LoVo (cell line): ENCODE results near the gene SAPCD2.
"Not testable (repeated sequence)": the region's sequence is repeated elsewhere in the genome, so short reads cannot be mapped to it uniquely, and the experiment has no call there.

Experiments used
- DNase-seq: peaks from one replicate; pipeline ENCODE4 v3.0.0-alpha.2; 2016; ENCODE audit warnings: low spot score

Gene SAPCD2

GRCh38 chr9:137048655-137049543, 21.5 kb downstream of the SAPCD2 start:
- DNase-seq, result no peak

- peak; percentile 88 for DNase-seq
Observed at GRCh38 chr9:137046088-137046787, 24.1 kb downstream of the SAPCD2 start, which contains the start of gene NPDC1. Gene NPDC1, minus strand, starts transcription at chr9:137046177. Its CDS starts 188 bp downstream, at chr9:137045989.

DNA sequence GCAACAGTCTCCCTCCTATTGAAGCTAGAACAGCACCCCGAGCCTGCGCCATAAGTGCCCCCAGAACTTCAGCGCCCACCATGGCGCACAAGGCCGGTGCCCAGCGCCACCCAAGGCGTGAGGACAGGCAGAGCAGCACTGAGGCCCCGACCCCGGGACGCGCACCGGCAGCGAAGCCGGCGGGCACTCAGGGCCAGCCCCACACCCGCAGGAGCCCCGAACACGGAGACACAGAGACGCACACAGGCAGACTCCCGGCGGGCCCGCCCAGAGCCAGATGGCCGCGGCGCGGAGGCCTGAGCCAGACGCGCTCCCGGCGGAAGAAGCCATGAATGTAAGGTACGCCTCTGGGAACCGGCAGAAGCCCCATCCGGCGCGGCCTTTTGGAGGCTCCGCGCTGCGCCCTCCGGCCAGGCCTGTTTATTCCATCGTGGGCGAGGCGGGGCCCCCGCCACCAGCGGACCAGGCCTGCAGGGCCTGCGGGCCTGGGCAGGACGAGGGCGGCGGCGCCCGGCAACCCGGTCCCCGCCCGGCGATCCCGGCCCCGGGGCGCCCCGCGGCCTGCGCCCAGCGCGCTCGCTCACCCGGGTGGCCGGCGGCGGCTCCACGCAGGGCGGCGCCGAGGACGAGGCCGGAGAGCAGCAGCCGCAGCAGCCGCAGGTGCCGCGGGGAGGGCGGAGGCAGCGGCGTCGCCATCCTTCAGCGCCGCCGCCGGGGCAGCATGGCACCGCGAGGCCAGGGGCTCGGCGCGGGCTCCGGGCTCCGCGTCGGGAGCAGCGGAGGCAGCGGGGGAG, 24.9 kb downstream of the SAPCD2 start:
- peak; percentile 14 for DNase-seq

DNA sequence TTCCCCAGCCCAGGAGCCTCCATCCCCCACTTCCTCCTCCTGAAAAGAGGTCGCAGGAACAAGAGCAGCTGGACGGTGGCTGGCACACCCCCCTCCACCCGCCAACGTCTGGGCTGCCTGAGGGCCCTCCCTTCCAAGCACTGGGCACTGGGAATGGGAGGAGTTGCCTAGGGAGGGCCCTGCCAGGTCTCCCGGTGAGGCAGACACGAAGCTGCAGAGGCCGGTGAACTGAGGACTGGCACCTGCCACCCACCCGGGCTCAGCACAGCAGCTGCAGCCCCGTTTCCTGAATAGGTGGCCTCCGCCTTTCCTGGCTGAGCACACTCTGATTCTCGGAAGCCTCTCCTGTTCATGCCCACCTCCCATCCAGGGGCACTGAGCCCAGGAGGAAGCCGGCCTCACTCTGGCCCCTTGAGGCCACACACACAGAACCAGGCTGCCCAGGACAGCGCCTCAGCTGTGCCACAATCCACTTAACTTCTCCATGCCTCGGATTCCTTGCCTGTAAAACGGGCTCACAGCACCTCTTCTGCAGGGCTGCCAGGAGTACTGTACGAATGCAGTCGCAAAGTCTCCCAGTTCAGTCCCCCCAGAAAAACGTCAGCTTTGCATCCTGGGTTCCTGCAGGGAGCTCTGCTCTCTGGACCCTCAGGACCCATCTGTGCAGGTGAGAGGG, 25.7 kb downstream of the SAPCD2 start:
- no peak for DNase-seq

GRCh38 chr9:137044037-137044436, 26.3 kb downstream of the SAPCD2 start:
- DNase-seq, result no peak

DNA sequence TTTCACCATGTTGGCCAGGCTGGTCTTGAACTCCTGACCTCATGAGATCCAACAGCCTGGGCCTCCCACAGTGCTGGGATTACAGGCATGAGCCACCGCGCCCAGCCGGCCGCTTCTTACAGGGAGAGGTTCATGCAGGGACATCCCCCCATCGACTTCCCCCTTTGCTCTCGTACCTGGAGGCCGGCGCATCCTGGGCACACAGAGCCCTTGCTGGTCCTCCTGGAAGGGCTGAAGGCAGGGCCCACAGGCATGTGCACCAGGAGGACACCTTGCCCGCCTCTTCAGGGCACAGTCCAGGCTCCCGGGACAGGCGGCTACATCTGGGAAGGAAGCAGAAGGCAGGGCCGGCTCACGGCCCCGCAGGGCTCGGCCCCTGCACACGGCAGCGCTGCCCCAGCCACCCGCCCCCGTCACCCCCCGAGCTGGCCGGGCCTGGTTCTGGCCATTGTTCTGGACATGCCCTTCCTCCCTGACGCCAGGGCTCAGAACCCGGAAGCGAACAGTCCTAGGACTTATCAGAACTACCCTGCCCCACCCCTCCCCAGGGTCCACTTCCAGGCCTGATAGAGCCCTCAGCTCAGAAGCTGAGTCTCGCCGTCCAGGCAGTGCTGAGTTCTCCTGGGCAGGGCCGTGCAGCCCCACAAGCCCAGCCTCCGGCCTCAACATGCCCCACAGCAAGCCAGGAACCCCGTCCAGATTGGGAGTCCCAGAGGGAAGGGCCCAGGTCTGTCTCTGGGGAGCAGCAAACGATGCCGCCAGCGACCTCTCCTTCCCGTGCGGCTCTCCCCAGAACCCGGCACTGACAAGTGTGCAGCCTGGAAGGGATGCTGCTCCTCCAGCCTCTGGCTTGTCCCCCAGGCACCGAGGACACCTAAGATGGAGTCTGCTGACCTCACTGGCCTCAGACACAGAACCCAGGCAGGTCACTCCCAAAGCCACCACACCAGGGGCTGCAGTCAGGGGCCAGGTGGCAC, 27.3 kb downstream of the SAPCD2 start:
- no peak for DNase-seq

GRCh38 chr9:137041124-137041523, 29.2 kb downstream of the SAPCD2 start:
- DNase-seq, result no peak

DNA sequence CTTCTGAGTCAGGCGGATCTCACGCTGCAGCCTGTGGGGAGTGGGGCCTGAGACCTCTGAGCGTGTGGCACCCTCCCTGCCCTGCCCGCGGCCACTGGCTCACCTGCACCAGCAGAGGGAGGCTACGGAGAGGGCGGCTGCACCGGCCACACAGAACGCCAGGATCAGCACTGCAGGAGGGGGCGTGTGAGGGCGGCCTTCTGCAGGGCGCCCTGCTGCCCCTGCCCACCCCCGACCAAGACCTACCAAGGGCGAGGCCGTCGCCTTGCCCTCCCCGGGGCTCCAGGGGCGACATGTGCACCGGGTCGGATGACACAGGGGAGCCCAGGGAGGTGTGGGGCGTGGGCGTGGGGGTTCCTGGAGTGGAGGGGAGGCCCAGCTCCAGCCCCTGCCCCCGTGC, 29.8 kb downstream of the SAPCD2 start:
- DNase-seq, result no peak

- no peak for DNase-seq
Observed at GRCh38 chr9:137039611-137040366, 30.6 kb downstream of the SAPCD2 start.

- no peak for DNase-seq
Observed at GRCh38 chr9:137038916-137039315, 31.4 kb downstream of the SAPCD2 start.

DNA sequence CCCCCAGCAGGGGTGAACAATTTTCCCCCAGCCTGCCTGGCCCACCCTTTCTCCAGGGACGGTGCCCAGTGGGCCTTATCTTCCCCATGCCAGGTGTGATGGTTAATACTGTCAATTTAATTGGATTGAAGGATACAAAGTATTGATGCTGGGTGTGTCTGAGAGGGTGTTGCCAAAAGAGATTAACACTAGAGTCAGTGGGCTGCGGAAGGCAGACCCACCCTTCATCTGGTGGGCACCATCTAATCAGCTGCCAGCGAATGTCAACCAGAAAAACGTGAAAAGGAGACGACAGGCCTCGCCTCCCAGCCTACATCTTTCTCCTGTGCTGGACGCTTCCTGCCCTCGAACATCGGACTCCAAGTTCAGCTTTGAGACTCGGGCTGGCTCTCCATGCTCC, 32.9 kb downstream of the SAPCD2 start:
- no peak for DNase-seq

GRCh38 chr9:137037035-137037434, 33.3 kb downstream of the SAPCD2 start:
- DNase-seq, result no peak

- no peak for DNase-seq
Observed at GRCh38 chr9:137035937-137036336, 34.4 kb downstream of the SAPCD2 start.

DNA sequence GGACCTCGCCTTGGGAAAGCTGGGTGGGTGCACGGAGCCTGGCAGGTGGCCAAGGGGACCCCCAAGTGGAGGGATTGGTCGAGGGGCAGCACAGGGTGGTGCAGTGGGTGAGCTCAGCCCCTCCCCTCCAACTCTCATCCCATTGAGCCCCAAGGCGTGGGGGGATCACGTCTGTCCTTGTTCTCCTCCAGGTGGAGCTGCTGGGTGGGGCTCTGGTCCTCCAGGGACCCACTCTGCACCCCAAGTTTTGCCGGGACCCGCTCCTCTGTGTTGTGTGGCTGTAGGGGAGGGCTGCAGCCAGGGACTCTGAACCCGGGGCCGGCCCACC, 34.9 kb downstream of the SAPCD2 start:
- no peak for DNase-seq

DNA sequence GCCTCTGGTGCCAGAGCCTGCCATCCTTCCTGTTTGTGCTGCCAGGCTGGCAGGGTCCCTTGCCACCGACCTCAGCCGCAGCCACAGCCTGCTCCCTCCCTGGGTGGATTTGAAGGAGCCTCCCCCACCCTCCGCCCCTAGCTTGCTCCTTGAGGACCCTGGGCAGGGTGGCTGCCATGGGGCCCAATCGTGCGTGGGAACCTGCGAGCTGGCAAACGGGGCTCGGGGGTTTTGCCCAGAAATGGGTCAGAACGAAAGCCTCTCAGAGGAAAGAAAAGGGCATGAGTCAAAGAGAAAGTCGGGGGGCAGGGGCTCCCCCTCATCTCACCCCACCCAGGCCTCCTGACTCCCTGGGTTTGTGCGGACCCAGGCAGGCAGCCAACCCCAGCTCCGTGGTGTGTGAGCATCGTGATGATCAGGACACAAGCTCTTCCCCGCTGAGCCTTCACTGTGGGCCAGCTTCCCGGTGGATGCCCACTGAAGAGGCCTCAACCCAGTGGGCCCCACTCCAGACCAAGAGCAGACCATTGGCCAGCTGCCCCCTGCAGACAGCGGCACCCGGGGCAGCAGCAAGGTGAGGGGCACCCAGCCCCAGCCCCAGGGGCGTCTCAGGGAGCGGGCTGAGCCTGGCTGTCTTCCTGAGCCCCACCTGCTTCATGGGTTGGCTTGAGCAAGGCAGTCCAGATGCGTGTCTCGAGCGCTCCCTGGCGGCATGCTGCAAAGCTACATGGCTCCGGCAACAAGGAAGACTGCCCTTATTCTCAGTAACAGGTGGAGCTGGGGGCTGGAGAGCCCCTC, 35.4 kb downstream of the SAPCD2 start:
- peak; percentile 82 for DNase-seq

DNA sequence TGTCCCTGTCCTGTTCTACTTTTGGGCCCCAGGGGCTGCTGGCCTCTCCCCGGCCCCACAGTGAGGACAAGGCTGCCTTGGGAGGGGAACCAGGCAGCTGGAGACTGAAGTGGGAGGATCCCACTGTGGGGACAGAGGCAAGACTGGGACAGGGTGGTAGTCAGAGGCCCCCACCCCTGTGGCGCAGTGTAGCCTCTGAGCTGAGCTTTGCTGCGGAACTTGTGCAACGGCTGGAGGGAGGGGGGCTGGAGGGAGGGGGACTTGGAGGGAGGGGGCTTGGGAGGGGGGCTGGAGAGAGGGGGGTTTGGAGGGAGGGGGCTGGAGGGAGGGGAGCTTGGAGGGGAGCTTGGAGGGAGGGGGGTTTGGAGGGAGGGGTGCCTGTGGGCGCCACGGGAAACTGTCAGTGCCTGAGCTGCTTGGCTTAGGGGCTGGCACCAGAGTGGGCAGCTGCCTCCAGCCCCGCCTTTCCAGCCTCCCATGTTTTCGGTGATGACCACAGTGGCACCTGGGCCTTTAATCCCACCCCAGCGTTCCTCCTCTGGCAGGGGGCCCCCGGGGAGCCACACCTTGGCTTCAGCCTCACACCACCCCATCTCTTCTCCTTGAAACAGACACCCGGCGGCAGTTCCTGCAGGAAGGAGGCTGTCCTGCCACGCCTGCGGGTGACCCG, 36.2 kb downstream of the SAPCD2 start:
- DNase-seq, result peak; percentile 2

DNA sequence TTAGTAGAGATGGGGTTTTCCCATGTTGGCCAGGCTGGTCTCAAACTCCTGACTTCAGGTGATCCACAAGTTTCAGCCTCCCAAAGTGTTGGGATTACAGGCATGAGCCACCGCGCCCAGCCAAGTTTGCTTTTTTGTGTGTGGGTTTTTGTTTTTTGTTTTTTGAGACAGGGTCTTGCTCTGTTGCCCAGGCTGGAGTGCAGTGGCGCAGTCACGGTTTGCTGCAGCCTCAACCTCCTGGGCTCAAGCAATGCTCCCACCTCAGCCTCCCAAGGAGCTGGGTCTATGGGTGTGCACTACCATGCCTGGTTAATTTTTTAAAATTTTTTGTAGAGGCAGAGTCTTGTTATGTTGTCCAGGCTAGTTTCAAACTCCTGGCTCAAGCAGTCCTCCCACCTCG, 36.9 kb downstream of the SAPCD2 start:
- not testable (repeated sequence) for DNase-seq

DNA sequence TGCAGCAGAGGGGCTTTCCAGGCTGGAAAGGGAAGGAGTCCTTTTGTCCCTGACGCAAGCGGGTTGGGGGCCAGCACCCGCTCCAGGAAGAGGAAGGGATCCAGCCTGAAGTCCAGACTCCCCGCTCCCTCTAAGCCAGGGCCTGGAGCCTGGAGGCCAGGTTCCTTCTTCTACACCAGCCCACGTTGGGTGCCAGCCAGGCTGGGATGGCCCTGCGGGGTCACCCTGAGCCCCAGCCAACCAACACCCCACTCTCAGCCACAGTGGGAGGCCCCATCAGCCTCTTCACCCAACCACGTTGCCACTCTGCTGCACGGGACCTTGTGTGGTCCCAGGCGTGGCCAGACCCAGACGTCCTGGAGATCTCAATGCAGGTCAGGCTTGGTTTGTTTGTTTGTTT, 37.5 kb downstream of the SAPCD2 start:
- DNase-seq, result no peak
